M059J (cell line): ENCODE measurements around the gene ADGRD1. TPM values are rescaled to one million over a fixed set of nuclear protein-coding genes. Genes with fewer than 3 reads are reported as not detected.
"Not testable (repeated sequence)": the region's sequence is repeated elsewhere in the genome, so short reads cannot be mapped to it uniquely, and the experiment has no call there.

Source experiments
- DNase-seq: peaks from one replicate; pipeline ENCODE4 v3.0.0-alpha.2; 2012; ENCODE audit warnings: low read depth
- total RNA-seq: library from RNA; depleted of rRNA; stranded (reverse); fragments of >200 nt; shearing (Covaris generic); gene quantifications from 2 replicates; pipeline ENCODE4 v1.2.3, GENCODE V29; 2014

The ADGRD1 gene
- total RNA-seq, 1 experiment from 2014 or later: not detected

GRCh38 chr12:131071950-131072349 is 118.2 kb downstream of the ADGRD1 start:
- not testable (repeated sequence) for DNase-seq

- no peak for DNase-seq
These were observed 118.9 kb downstream of the ADGRD1 start for GRCh38 chr12:131072451-131073230.

DNA sequence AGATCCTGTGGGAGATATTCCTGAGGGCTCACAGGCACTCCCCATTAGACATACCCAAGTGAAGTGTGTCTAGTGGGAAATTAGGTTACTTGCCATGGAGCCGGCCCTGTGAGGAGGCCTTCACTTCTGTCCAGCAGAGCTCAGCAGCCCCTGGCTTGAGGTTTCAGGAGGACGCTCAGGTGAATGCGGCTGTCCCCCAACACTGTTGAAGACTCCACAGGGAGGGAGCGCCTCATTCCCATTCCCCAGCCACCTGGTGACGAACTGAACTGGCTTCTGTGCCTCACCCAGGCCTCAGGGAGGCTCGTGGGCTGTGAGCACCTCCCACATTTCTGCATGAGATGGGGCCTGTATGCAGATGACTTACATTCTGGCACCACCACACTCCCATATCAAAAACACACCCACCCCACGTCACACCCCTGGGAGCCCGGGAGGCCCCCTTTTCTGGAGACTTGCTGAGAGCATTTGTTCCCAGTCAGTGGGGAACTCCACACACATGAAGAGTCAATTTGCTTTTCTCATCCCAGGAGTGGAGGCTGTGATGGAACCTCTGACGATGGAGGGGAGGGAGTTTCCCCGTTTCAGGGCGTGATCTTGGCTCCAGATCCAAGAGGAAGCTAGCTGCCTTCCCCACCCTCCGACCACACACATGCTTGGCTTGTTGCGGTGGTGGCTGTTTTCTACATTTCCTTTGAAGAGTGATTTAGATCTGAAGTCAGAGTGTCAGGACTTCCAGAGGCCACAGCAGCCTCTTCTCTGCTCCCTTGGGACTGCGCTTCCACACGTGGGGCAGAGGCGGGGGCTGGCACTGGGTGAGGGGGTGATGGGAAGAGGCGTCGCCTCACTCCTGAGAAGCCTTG is 120.7 kb downstream of the ADGRD1 start:
- no peak for DNase-seq

DNA sequence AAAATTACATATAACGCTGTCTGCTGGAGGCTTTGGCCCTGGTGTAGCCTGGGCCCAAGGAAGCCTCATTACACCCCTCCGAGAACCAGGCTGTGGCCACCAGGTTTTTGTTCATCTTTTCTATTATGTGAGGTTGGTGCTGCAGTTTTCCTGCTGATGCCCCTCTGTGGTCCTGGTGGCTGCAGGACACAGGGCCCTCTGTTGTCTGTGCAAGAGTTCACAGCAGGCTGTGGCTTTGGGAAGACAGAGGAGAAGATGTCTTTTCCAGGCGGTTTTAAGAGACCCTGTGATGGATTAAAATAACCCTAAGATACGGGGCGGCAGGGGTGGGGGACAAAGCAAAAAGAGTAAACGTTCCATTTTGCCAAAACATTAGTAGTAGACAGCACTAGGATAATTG is 121.5 kb downstream of the ADGRD1 start:
- DNase-seq: no peak

GRCh38 chr12:131075611-131076010 is 121.9 kb downstream of the ADGRD1 start:
- DNase-seq: no peak

- no peak for DNase-seq
These were observed 122.6 kb downstream of the ADGRD1 start for GRCh38 chr12:131076296-131076695.

DNA sequence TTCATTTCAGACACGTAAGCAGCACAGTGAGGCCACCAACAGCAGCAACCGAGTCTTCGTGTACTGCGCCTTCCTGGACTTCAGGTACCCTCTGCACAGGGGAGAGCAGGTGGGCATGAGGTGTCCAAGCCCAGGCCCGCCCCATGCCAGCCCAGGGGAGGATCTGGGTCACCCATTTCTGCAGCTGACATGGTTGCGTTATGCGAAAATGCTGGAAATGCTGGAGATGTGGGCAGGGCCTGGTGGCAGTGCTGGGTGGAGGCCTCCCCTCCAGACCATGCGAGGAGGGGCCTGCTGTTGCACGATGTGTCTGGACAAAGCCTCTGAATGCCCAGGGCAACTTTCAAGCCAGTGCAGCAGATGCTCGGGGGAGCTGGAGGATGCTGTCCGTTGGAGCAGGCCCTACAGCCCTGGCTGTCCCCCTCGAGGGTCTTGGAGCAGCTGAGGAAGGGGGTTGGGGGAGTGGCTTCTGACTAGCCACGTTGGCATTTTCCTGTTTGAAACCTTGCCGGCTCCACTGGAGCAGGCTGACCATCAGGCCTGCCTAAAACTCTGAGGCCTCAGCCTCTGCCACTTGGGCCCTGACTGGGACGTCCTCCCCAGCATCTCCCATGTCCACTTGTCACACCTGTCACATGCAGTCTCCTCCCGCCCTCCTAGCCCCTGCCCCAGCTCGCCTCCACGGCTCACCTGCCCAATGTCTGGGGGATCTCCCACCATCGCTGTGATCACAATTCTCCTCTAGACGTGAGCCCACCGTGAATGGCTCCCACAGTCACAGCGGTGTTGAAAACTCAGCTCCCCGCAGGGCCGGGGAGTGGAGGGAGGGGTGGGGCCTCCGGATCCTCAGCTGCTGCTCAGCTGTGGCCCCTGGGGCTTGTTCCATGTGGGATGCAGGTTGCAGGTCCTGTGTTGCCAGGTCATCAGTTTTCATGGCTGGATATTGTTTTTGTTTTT is 123.4 kb downstream of the ADGRD1 start:
- no peak for DNase-seq

GRCh38 chr12:131077931-131078391 is 124.3 kb downstream of the ADGRD1 start:
- no peak for DNase-seq

GRCh38 chr12:131082290-131083194 is 128.8 kb downstream of the ADGRD1 start:
- DNase-seq: no peak

DNA sequence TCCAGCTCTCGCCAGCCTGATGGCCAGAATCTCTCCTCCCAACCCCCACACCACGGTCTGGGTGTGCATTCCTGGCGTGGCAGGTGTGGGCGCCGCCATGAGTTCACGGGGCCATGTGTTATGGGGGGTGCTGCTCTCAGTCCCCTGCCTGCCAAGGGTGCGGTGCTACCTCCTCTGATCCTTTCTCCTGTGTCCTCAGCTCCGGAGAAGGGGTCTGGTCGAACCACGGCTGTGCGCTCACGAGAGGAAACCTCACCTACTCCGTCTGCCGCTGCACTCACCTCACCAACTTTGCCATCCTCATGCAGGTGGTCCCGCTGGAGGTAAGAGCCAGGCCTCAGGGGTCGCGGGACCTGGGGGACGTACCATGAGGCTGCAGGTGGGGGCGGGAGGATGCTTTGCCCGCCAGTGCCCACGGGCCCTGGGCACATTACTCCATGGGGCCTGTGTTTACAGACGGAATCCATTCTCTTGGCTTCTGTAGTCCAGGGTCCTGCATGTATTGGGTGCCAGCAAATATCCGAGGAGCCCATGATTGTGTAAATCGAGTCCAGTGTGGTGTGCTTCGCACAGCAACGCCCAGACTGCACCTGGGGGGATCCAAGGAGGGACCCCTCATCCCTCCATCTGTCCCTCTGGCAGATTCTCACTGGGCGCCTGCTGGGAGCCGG is 130.8 kb downstream of the ADGRD1 start:
- no peak for DNase-seq

- no peak for DNase-seq
These were observed 131.6 kb downstream of the ADGRD1 start for GRCh38 chr12:131085125-131085815.

GRCh38 chr12:131085816-131086591 is 132.3 kb downstream of the ADGRD1 start:
- DNase-seq: no peak

GRCh38 chr12:131087302-131087818 is 133.7 kb downstream of the ADGRD1 start:
- no peak for DNase-seq

GRCh38 chr12:131087991-131088700 is 134.4 kb downstream of the ADGRD1 start:
- DNase-seq: no peak

DNA sequence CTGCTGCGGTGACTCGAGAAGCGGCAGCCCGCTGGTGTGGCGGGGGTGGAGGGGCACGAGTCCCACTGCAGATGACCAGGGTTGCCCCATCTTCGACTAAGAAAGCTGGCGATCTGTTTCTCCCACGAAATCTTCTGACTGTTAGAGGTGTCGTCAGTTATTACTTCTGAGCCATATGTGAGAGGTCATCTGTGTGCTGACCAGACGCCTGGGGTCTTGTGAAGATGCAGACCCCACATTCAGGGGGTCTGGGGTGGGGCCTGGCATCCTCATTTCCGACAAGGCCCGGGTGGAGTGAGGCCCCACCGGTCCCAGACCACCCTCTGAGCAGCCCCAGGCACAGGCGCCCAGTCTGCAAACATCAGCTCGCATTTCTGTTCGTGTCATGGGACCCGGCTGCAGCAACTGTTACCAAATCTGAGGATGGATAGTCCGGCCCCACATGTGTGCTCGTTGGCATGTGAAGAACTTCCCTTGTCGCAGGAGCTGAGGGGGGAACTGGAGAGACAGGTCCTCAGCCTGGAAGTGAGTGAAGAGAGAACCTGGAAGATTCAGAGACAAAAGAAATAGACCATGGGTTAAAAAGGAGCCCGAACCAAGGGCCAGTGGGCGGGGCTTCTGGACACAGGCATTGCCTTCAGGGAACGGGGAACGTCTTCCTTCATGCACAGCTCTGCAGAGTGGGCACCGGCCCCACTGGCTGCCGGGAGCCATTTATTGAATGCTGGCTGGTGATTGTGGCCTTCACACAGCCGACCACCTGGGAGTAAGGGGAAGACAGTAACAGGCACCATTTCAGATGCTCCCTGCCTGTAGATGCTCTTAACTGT is 135.2 kb downstream of the ADGRD1 start:
- DNase-seq: no peak

DNA sequence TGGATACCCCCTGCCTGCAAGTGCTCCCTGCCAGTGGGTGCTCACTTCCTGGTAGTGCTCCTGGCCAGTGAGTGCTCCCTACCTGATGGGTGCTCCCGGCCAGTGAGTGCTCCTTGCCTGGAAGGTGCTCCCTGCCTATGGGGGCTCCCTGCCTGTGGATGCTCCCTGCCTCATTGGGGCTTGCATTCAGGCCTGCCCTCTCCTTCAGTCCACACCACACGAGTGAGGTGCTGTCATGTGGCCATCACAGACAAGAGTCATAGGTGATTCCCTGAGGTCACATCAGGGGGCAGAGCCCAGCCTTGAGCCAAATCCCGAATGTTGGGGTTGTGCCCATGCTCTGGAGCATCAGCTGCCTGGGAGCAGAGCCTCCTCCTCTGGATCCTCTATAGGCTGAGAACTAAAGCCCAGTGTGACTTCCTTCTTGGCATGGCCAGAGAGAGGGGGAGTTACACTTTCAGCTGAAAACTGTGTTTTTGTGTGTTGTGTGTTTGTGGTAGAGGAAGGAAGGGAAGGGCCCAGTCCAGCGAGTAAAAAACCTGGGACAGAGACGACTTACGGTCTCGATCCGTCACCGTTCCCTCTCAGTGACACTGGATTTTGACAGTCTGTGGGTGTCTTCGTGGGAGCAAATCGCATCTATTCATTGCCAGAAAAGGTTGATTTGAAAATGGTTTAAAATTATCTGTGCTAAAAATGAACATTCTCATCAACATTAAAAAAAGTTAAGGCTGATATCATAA is 136.0 kb downstream of the ADGRD1 start:
- DNase-seq: no peak
